HEK293T (cell line): ENCODE data around the gene TXNRD2.

ENCODE experiments used
- ARNT ChIP-seq: fragments of 450-650 bp; IDR thresholded peaks from 2 replicates; pipeline ENCODE4 v1.6.1; 2017; ENCODE audit warnings: mild to moderate bottlenecking
- L3MBTL2 ChIP-seq: fragments of 450-650 bp; conservative IDR thresholded peaks from 2 replicates; pipeline ENCODE4 v1.6.1; 2016; ENCODE audit warnings: mild to moderate bottlenecking
- SUZ12 ChIP-seq: fragments of 450-650 bp; IDR thresholded peaks from 2 replicates; pipeline ENCODE4 v1.6.1; 2016; ENCODE audit warnings: mild to moderate bottlenecking

DNA sequence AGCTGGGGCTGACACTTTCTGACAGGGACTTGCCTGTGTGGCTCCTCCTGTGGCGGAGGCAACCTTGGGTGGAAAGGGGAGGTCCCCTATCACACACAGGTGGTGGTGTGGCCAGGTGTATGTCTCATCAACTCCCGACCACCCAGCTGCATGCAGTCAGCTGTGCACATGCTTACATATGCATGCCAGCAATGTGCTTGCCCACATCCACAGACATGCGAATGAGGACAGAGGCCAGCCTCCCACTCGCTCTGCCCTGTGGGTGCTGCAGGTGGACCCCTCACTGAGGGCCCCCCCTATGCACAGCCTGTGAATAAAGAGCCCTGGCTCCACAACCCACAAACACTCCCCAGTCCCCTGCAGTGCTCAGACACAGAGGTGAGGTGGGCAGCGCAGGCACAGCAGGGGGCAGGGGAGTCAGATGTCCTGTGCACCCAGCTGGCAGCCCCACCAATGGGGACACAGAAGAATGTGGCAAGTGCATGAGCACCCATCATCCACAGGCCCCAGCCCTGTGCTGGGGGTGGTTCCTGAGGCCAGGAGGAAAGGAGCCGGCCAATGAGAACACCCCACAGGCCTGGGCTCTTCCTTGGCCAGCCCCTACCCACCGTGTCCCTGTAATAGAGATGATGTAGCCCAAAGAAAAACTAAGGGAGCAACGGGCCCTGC is 96.4 kb downstream of the TXNRD2 start:
- TF ChIP-seq SUZ12, result no peak
- TF ChIP-seq ARNT, result no peak; the same call in 1 of the 2 replicates
- no peak for TF ChIP-seq L3MBTL2
